Ovary (tissue), 3 donors: Measurements from ENCODE around the gene DNAAF5.

Experiments
- CTCF ChIP-seq, 3 donors: fragments of 450-650 bp in 2 of 3; fragments of 200-600 bp in 1 of 3; IDR thresholded peaks; one replicate each; pipeline versions ENCODE4 v1.5.1 to v1.8.0; 2016 to 2022; ENCODE audit warnings: antibody characterized with exemption in 3 of 3, mild to moderate bottlenecking in 1 of 3
- POLR2A ChIP-seq: fragments of 450-650 bp; IDR thresholded peaks from one replicate; pipeline ENCODE4 v1.6.1; 2017; ENCODE audit warnings: antibody characterized with exemption, mild to moderate bottlenecking, moderate library complexity
- donor health status: DM: no; HTN: no; CAD: no.

DNA sequence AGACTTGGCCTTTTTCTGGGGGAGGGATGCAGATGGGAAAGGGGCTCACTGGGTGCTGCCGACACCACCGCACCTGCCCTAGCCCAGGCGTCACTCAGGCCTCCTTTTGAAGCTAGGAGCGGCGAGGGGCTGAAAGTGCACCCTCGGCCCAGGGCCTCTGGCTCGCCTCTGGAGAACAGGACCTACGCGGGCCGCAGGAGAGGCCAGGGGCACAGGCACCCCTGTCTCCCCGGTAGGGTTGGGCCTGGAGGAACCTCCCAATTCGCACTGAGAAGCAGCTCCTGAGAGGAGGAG, 47.1 kb downstream of the DNAAF5 start:
- TF ChIP-seq POLR2A (no peak), CTCF (IDR thresholded peaks at IDR 0.05) (no peak)
